Liver (tissue), 9 donors: ENCODE data around the gene ZNF831. TPM values are rescaled to one million over a fixed set of nuclear protein-coding genes. Genes with fewer than 3 reads are reported as not detected.

Source experiments
- DNase-seq: peaks from one replicate; pipeline ENCODE4 v3.0.0-alpha.2; 2017; ENCODE audit warnings: low spot score
- H3K27ac ChIP-seq, 2 donors: one replicate each; pipeline ENCODE4 v1.7.0; 2013; ENCODE audit warnings: inconsistent platforms in 2 of 2, low read length in 2 of 2, control low read depth in 1 of 2, low read depth in 1 of 2, mild to moderate bottlenecking in 1 of 2
- H3K27me3 ChIP-seq, 4 donors: one replicate each; pipeline versions ENCODE4 v1.6.1 to v1.7.0; 2013; ENCODE audit warnings: low read length in 3 of 4, inconsistent platforms in 1 of 4, mild to moderate bottlenecking in 1 of 4, moderate library complexity in 1 of 4; ENCODE audit not compliant: control insufficient read depth in 4 of 4, insufficient read depth in 4 of 4
- H3K36me3 ChIP-seq, 4 donors: one replicate each; pipeline versions ENCODE4 v1.6.1 to v1.7.0; 2013; ENCODE audit warnings: low read length in 3 of 4, mild to moderate bottlenecking in 3 of 4, low read depth in 1 of 4, moderate library complexity in 1 of 4; ENCODE audit not compliant: control insufficient read depth in 4 of 4, insufficient read depth in 3 of 4
- H3K4me1 ChIP-seq, 4 donors: one replicate each; pipeline versions ENCODE4 v1.6.1 to v1.7.0; 2013; ENCODE audit warnings: low read length in 3 of 4, mild to moderate bottlenecking in 3 of 4, moderate library complexity in 1 of 4; ENCODE audit not compliant: control insufficient read depth in 4 of 4, insufficient read depth in 4 of 4
- H3K4me3 ChIP-seq, 3 donors: one replicate each; pipeline versions ENCODE4 v1.6.1 to v1.7.0; 2013; ENCODE audit warnings: low read length in 3 of 3, control low read depth in 1 of 3, low read depth in 1 of 3, mild to moderate bottlenecking in 1 of 3
- H3K9ac ChIP-seq, 2 donors: one replicate each; pipeline ENCODE4 v1.7.0; 2013; ENCODE audit warnings: low read length in 2 of 2, mild to moderate bottlenecking in 2 of 2, moderate library complexity in 2 of 2, control low read depth in 1 of 2, low read depth in 1 of 2
- H3K9me3 ChIP-seq, 4 donors: one replicate each; pipeline versions ENCODE4 v1.6.1 to v1.7.0; 2013; ENCODE audit warnings: low read length in 3 of 4; ENCODE audit not compliant: control insufficient read depth in 4 of 4
- EGR1 ChIP-seq, 2 donors: IDR thresholded peaks; 2 replicates each; pipeline ENCODE4 v1.6.1; 2016 to 2018; ENCODE audit warnings: antibody characterized with exemption in 2 of 2, low read depth in 2 of 2
- FOXA1 ChIP-seq: IDR thresholded peaks from 2 replicates; pipeline ENCODE4 v1.6.1; 2016; ENCODE audit warnings: antibody characterized with exemption
- FOXA2 ChIP-seq: IDR thresholded peaks from 2 replicates; pipeline ENCODE4 v1.6.1; 2016; ENCODE audit warnings: antibody characterized with exemption
- GABPA ChIP-seq, 2 donors: IDR thresholded peaks in 1 of 2; conservative IDR thresholded peaks in 1 of 2; 2 replicates each; pipeline ENCODE4 v1.6.1; 2016; ENCODE audit warnings: antibody characterized with exemption in 2 of 2, mild to moderate bottlenecking in 1 of 2, moderate library complexity in 1 of 2
- HNF4A ChIP-seq, 2 donors: conservative IDR thresholded peaks; 2 replicates each; pipeline ENCODE4 v1.6.1; 2016; ENCODE audit warnings: antibody characterized with exemption in 2 of 2, mild to moderate bottlenecking in 2 of 2
- HNF4G ChIP-seq: IDR thresholded peaks from 2 replicates; pipeline ENCODE4 v1.6.1; 2016; ENCODE audit warnings: antibody characterized with exemption
- JUND ChIP-seq, 2 donors: IDR thresholded peaks; 2 replicates each; pipeline ENCODE4 v1.6.1; 2016; ENCODE audit warnings: antibody characterized with exemption in 2 of 2
- NR2F2 ChIP-seq: IDR thresholded peaks from 2 replicates; pipeline ENCODE4 v1.6.1; 2016; ENCODE audit warnings: antibody characterized with exemption
- RAD21 ChIP-seq, 2 donors: IDR thresholded peaks; 2 replicates each; pipeline ENCODE4 v1.6.1; 2016; ENCODE audit warnings: antibody characterized with exemption in 2 of 2, mild to moderate bottlenecking in 2 of 2
- RXRA ChIP-seq, 2 donors: IDR thresholded peaks; 2 replicates each; pipeline ENCODE4 v1.6.1; 2017 to 2018; ENCODE audit warnings: antibody characterized with exemption in 2 of 2, mild to moderate bottlenecking in 1 of 2
- SP1 ChIP-seq: IDR thresholded peaks from 2 replicates; pipeline ENCODE4 v1.6.1; 2018; ENCODE audit warnings: antibody characterized with exemption, mild to moderate bottlenecking
- TAF1 ChIP-seq: conservative IDR thresholded peaks from 2 replicates; pipeline ENCODE4 v1.6.1; 2016; ENCODE audit warnings: antibody characterized with exemption, mild to moderate bottlenecking
- YY1 ChIP-seq: IDR thresholded peaks from 2 replicates; pipeline ENCODE4 v1.6.1; 2016; ENCODE audit warnings: antibody characterized with exemption, mild to moderate bottlenecking
- WGBS: extraction: QIAGEN DNeasy Blood & Tissue Kit; methylation state at CpG from one replicate; pipeline ENCODE4 v1.1.7; 2013; 5-methylcytosine and 5-hydroxymethylcytosine counted together
- polyA plus RNA-seq, 2 donors: library from polyadenylated mRNA; stranded (reverse) in 1 of 2; unstranded in 1 of 2; fragments of 200-250 nt in 1 of 2; fragments of >200 nt in 1 of 2; fragmentation: Nextera tagmentation in 1 of 2; extraction: Ambion mirVana in 1 of 2; gene quantifications; one replicate each; pipeline versions ENCODE4 v1.2.1 to v1.2.3, GENCODE V29; 2013 to 2015
- total RNA-seq, 2 donors: library from RNA; depleted of rRNA; stranded (reverse); fragments of >200 nt; gene quantifications; one replicate each; pipeline ENCODE4 v1.2.3, GENCODE V29; 2014
- TF ChIP-seq, protein P1 (sequence below): fragments of 150-350 bp; IDR thresholded peaks from 2 replicates; pipeline ENCODE4 v1.5.1; 2017; ENCODE audit warnings: improper control_type of control experiment, low read depth, low read length; ENCODE audit not compliant: missing input control
- TF ChIP-seq, protein P2 (sequence below): IDR thresholded peaks from 2 replicates; pipeline ENCODE4 v1.6.1; 2016; ENCODE audit warnings: antibody characterized with exemption
- TF ChIP-seq, protein P3 (sequence below): IDR thresholded peaks from 2 replicates; pipeline ENCODE4 v1.6.1; 2016; ENCODE audit warnings: antibody characterized with exemption
- donor health status: healthy.
- donor health status: healthy.
- donor health status: healthy.
- donor health status: healthy.
- donor health status: healthy.

Gene ZNF831
- total and polyA plus RNA-seq, 4 donors, result 0.06 to 0.75 (median 0.13) TPM

DNA sequence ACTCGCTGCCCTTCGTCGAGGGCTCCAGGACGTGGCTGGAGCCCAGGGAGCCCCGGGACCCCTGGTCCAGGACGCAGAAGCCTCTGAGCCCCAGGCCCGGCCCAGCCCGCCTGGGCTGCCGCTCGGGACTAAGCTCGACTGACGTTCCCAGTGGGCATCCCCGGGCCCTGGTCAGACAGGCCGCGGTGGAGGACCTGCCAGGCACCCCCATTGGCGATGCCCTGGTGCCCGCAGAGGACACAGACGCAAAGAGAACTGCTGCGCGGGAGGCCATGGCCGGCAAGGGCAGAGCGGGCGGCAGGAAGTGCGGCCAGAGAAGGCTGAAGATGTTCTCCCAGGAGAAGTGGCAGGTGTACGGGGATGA is 28.9 kb downstream of the ZNF831 start (continued):
- TF ChIP-seq FOXA2 (no peak), YY1 (no peak), RXRA (IDR thresholded peaks at IDR 0.05) (no peak), HNF4G (no peak), SP1 (no peak), TAF1 (no peak), RAD21 (IDR thresholded peaks at IDR 0.05) (no peak), FOXA1 (no peak)
- TF ChIP-seq, protein P1, sequence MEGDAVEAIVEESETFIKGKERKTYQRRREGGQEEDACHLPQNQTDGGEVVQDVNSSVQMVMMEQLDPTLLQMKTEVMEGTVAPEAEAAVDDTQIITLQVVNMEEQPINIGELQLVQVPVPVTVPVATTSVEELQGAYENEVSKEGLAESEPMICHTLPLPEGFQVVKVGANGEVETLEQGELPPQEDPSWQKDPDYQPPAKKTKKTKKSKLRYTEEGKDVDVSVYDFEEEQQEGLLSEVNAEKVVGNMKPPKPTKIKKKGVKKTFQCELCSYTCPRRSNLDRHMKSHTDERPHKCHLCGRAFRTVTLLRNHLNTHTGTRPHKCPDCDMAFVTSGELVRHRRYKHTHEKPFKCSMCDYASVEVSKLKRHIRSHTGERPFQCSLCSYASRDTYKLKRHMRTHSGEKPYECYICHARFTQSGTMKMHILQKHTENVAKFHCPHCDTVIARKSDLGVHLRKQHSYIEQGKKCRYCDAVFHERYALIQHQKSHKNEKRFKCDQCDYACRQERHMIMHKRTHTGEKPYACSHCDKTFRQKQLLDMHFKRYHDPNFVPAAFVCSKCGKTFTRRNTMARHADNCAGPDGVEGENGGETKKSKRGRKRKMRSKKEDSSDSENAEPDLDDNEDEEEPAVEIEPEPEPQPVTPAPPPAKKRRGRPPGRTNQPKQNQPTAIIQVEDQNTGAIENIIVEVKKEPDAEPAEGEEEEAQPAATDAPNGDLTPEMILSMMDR, result no peak
- TF ChIP-seq, protein P2, sequence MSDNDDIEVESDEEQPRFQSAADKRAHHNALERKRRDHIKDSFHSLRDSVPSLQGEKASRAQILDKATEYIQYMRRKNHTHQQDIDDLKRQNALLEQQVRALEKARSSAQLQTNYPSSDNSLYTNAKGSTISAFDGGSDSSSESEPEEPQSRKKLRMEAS, result no peak

DNA sequence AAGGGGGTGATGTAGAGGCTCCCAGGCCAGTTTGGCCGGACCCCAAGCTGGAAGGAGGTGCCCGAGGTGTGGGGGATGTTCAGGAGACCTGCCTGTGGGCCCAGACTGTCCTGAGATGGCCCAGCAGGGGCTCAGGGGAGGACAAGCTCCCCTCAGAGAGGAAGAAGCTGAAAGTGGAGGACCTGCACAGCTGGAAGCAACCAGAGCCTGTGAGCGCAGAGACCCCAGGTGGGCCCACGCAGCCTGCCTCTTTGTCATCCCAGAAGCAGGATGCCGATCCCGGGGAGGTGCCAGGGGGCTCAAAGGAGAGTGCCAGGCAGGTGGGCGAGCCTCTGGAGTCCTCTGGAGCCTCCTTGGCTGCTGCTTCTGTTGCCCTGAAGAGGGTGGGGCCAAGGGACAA is 29.7 kb downstream of the ZNF831 start:
- H3K4me1 ChIP-seq, result peaks cover 0 to 1% (median 0%) of the 10 kb centered on the region in 4 donors
- no peaks in the 10 kb centered on the region for H3K9me3 ChIP-seq
- H3K9ac ChIP-seq, result no peak overlapping the region
- TF ChIP-seq JUND (IDR thresholded peaks at IDR 0.05) (no peak), TAF1 (no peak), RAD21 (IDR thresholded peaks at IDR 0.05) (no peak), RXRA (IDR thresholded peaks at IDR 0.05) (no peak), FOXA1 (no peak), HNF4A (conservative IDR thresholded peaks at IDR 0.05) (no peak), FOXA2 (no peak), EGR1 (IDR thresholded peaks at IDR 0.05; ENCODE audit: low read depth in 2 of 2) (no peak), YY1 (no peak)
- peak; percentile 30 for DNase-seq
- H3K27ac ChIP-seq, result no peak overlapping the region
- 70% methylated on average over 7 of the region's 7 CpGs for WGBS
- H3K27me3 ChIP-seq, result peaks cover 0 to 6% (median 0%) of the 10 kb centered on the region in 4 donors
- H3K4me3 ChIP-seq, result no peak overlapping the region
- no peaks in the 10 kb centered on the region for H3K36me3 ChIP-seq

DNA sequence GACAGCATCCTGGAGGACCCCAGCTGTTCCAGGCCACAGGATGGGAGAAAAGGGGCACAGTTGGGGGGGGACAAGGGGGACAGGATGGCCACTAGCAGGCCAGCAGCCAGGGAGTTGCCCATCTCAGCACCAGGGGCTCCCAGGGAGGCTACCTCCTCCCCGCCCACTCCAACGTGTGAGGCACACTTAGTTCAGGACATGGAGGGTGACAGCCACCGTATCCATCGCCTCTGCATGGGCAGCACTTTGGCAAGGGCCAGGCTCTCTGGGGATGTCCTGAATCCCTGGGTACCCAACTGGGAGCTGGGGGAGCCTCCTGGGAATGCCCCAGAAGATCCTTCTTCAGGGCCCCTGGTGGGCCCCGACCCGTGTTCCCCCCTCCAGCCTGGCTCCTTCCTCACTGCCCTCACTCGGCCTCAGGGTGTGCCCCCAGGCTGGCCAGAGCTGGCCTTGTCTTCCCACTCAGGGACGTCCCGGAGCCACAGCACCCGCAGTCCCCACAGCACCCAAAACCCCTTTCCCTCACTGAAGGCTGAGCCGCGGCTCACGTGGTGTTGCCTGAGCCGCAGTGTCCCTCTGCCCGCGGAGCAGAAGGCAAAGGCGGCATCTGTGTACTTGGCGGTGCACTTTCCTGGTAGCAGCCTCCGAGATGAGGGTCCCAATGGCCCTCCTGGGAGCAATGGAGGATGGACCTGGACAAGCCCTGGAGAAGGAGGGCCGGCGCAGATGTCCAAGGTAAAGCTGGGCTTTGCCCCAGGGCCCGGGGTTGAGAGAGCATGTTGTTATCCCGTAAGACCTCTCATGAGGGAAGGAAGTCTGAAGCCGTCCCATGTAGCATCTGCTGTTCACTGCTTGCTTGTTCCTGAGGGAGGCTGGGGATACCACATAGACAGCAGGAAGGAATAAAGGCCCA is 30.7 kb downstream of the ZNF831 start:
- DNase-seq, result peak; percentile 10
- Histone ChIP-seq H3K4me1 (peaks cover 0 to 1% (median 0%) of the 10 kb centered on the region in 4 donors), H3K36me3 (no peaks in the 10 kb centered on the region), H3K9ac (no peak overlapping the region), H3K27me3 (peaks cover 0 to 6% (median 0%) of the 10 kb centered on the region in 4 donors), H3K9me3 (no peaks in the 10 kb centered on the region), H3K27ac (no peak overlapping the region), H3K4me3 (no peak overlapping the region)
- no peak for TF ChIP-seq RAD21 (IDR thresholded peaks at IDR 0.05)
- no peak for TF ChIP-seq RXRA (IDR thresholded peaks at IDR 0.05)
- no peak for TF ChIP-seq GABPA (IDR thresholded peaks at IDR 0.05 in 1 of 2, conservative IDR thresholded peaks at IDR 0.05 in 1 of 2)
- TF ChIP-seq, protein P3, sequence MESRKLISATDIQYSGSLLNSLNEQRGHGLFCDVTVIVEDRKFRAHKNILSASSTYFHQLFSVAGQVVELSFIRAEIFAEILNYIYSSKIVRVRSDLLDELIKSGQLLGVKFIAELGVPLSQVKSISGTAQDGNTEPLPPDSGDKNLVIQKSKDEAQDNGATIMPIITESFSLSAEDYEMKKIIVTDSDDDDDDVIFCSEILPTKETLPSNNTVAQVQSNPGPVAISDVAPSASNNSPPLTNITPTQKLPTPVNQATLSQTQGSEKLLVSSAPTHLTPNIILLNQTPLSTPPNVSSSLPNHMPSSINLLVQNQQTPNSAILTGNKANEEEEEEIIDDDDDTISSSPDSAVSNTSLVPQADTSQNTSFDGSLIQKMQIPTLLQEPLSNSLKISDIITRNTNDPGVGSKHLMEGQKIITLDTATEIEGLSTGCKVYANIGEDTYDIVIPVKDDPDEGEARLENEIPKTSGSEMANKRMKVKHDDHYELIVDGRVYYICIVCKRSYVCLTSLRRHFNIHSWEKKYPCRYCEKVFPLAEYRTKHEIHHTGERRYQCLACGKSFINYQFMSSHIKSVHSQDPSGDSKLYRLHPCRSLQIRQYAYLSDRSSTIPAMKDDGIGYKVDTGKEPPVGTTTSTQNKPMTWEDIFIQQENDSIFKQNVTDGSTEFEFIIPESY, result no peak
- no peak for TF ChIP-seq YY1
- TF ChIP-seq TAF1, result no peak
- TF ChIP-seq JUND (IDR thresholded peaks at IDR 0.05), result no peak
- TF ChIP-seq HNF4A (conservative IDR thresholded peaks at IDR 0.05), result no peak
- TF ChIP-seq, protein P2, result no peak
- no peak for TF ChIP-seq NR2F2
- TF ChIP-seq SP1, result no peak
- no peak for TF ChIP-seq HNF4G
- 89% methylated on average over 24 of the region's 24 CpGs for WGBS
